Kidney capillary endothelial cell (primary cell): ENCODE results near the gene ATP8A2.

ENCODE experiments used
- DNase-seq: peaks from one replicate; pipeline ENCODE4 v3.0.0-alpha.2; 2018; ENCODE audit warnings: low spot score

ATP8A2 gene

DNA sequence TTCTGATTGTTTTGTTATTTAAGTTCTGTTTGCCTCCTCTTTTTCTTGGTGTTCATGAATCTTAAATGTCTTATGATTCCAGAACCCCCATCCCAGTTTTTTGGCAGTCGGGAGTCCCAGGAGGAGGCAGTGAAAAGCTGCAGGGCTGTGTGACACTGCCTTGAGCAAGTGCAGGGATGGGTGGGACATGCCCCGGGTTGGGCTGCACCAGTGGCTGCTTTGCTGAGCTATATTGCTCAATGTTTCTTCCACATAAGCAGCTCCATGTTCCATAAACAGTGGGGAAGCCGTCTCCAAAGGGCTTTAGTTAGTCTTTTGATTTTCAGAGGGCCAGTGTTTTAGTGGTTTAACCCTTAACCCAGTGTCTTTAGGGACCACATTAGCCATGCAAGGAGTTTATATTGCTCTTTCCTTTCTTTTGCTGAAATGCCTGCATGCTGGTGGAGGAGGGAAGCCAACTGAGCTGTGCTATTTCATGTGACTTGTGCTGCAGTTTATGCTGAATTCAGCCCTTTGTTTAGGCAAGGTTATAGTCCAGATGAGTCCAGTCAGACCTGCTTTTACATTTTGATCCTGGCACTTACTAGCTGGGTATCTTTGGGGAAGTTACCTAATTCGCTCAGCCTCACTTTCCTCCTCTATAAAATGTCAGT is 13.1 kb downstream of the ATP8A2 start:
- no peak for DNase-seq

DNA sequence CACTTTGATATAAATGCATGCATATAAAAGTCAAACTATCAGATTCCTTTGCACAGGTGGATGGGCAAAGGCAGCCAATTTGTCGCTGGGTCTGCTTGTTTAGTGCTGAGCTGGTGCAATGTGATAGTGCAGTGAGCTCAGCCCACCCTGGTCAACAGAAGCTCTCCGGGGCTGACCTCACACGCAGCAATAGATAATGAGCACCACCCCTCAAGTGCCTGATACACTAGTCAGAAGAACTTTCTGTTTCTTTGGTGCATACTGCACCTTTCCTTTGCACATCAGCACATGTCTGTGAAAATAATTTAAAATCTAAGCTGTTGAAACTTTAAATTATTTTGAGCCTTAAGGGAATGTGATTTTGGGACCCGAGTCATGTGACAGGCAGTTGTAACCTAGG is 20.2 kb downstream of the ATP8A2 start:
- DNase-seq, result no peak

- DNase-seq, result no peak
Observed at GRCh38 chr13:25394402-25395060, 22.8 kb downstream of the ATP8A2 start.

- DNase-seq, result no peak
Observed at GRCh38 chr13:25397763-25398162, 26.0 kb downstream of the ATP8A2 start.

DNA sequence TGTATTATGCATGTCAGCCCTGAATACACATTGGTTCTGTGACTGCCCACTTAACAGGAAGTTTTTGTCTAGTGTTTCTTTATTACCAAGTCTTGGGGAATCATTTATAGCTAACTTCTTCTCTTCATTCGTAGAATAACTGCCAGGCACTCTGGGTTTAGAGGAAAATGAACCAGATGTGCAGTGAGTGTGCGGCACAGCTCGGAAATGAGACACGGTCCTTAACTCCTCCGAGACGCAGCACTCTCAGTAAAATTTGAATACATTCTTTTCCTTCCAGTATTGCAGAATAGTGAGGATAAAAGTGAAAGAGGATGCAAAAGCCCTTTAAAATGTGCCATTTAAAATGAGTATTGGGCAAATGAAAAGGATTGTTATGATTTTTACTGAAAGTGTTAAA is 29.2 kb downstream of the ATP8A2 start:
- no peak for DNase-seq

DNA sequence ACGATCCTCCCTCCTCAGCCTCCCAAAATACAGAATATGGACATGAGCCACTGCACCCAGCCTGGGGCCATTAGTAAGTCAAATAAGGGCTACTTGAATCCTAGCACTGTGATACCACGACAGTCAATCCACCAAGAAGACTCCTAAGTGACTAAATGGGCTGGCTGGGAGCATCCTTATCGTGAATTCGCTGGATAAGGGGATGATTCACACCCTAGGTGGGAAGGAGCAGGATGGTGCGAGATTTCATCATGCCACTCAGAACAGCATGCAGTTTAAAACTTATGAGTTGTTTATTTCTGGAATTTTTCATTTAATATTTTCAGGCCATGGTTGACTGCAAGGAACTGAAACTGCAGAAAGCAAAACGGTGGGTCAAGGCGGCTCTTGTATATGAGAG is 30.2 kb downstream of the ATP8A2 start:
- DNase-seq, result no peak

DNA sequence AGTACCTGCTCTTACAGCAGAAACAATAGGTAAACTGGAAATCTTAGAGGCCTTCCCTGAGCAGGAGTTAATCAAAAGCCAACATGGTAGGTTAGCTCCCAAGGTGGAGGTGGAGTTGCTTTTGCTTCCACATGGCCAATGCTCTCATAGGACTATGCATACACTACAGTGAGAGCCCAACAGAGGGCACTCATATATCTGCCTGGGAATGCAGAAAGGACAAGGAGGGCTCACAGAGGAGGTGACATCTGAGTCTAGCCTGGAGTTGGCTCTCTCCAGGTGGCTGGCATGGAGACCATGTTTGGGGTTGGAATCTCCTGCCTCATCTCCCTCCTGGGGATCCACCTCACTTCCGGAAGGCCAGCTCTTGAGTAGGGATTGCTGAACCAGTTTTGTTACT is 34.6 kb downstream of the ATP8A2 start:
- DNase-seq, result no peak

DNA sequence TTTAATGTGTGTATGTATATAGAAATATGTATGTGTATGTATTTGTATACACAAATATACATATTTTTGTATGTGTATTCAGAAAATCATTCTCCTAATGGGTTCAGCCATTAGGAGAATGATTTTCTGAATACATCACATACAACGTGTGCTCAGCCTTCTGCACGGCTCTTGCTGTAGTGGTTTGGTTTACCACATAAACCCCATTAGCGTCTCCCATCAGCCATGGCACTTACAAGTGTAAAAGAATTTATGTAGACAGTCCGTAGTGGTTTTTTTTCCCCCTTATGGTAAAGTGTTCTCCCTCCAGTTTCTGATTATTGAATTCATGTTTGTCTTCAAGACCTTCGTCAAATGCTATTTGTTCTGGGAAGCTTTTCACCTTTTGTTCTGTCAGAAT is 38.2 kb downstream of the ATP8A2 start:
- no peak for DNase-seq

GRCh38 chr13:25415241-25415640 is 43.5 kb downstream of the ATP8A2 start:
- no peak for DNase-seq

- no peak for DNase-seq
Observed at GRCh38 chr13:25417535-25417934, 45.8 kb downstream of the ATP8A2 start.

DNA sequence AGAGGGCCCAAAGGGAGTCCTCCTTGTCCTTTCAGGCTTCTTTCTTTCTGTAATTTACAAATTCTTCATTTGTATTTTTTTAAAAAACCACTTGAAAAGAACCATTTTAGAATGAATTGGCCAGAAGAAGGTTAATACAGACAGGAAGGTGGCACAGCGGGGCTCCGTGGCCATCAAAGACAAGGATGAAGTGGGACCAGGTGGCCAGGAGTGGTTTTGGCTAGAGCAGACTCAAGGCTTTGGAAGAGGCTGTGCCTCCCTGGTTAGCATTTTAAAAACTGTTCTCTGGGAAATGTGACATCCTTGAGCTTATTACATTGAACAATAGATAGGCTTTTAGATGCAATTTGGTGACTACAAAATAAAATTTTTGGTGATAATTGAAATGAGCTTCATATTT is 48.4 kb downstream of the ATP8A2 start:
- no peak for DNase-seq

GRCh38 chr13:25421612-25422011 is 49.8 kb downstream of the ATP8A2 start:
- no peak for DNase-seq

GRCh38 chr13:25422153-25422552 is 50.4 kb downstream of the ATP8A2 start:
- DNase-seq, result no peak

GRCh38 chr13:25423831-25424230 is 52.1 kb downstream of the ATP8A2 start:
- DNase-seq, result no peak

GRCh38 chr13:25429466-25429865 is 57.7 kb downstream of the ATP8A2 start:
- DNase-seq, result no peak

DNA sequence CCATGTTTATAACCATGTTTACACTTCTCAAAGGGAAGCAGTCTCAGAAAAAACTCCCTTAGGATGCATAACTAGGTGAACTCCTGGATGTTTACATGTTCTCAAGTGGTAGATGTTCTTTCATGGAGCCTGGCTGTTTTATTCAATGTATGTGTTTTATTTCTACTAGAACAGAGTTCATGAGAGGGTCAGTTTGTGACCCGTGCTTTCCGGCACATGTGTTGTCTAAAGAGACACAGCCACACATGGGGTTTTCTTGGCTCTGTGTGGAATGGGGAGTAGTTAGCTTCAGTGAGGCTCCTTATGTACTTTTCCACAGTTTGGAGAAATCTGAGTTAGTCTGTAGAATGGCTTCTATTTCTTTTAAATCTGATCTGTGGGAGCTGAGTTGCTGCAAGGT is 60.9 kb downstream of the ATP8A2 start:
- DNase-seq, result no peak

- DNase-seq, result no peak
Observed at GRCh38 chr13:25440061-25440460, 68.3 kb downstream of the ATP8A2 start.

DNA sequence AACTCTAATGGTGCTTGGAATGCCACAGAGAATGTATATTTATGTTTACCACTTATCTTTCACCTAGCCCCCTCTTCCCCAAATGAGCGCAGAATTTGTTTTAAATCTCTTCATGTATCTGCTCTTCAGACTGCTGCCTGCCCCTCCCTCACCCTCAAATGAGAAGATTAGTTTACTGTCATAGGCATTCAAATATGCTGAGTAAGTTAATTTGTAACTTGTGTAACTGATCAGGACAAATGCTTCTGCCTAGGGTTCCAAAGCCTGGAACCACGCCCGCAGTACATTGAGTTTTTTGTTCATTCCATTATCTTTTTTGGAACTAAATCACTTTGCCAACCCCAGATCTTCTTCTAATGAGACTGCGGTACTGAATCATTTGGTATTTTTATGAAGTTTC is 74.5 kb downstream of the ATP8A2 start:
- no peak for DNase-seq

- DNase-seq, result no peak
Observed at GRCh38 chr13:25447396-25447795, 75.6 kb downstream of the ATP8A2 start.

DNA sequence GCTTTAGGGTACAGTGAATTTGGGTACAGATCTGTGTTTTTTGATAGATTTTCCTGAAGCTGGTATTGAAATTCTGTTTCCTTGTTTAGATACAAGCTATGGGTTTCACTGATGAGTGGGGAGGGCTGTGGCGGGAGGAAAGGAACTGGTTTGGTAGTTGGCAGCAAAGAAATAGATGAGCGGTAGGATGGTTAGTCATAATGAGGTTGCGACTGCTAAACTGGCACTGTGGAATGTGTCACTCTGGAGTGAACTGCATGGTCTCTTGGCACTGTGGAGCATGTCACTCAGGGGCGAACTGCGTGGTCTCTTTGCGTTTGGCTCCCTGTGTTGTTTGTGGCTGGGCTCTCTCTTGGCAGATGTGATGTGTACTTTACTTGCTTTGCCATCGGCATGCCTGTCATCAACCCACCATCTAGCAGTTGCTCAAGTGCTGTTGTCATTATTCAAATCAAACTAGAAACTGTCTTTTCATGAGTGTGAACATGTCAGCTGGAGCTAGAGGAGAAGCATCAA is 82.1 kb downstream of the ATP8A2 start:
- no peak for DNase-seq

- no peak for DNase-seq
Observed at GRCh38 chr13:25455146-25455545, 83.4 kb downstream of the ATP8A2 start.

- DNase-seq, result no peak
Observed at GRCh38 chr13:25457566-25457965, 85.8 kb downstream of the ATP8A2 start.

DNA sequence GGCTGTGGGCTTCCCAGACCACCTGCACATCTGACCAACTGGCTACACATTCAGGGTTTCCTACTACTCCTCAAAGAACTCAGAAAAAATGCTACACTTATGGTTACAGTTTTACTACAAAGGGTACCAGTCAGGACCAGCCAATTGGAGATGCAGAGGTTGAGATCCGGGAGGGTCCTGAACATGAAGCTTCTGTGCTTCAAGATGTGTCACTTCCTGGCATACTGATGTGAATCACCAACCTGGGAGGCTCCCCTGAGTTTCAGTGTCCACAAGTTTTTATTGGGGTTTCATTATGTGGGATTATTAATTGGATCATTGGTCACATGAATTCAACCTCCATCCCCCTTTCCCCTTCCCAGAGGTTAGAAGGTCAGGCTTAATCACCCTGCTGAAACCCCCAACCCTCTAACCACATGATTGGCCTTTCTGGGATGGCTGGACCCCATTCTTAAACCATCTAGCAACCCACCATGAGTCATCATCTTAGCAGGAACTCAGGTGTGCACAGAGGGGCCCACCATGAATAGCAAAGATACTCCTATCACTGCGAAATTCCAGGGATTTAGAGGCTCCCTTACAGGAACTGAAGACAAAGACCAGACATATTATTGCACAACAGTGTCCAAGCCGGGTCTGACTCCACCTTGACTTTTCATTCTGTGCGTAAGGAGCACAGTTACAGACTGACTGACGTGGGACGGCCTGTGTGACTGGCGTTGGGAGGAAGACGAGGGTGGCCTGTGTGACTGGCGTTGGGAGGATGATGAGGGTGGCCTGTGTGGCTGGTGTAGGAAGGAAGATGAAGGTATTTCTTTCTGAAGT is 90.7 kb downstream of the ATP8A2 start:
- no peak for DNase-seq
